CD1c-positive myeloid dendritic cell (primary cell): ENCODE data around the gene NDUFS1.
"Not testable (repeated sequence)": the region's sequence is repeated elsewhere in the genome, so short reads cannot be mapped to it uniquely, and the experiment has no call there.

ENCODE experiments used
- DNase-seq: peaks from one replicate; pipeline ENCODE4 v3.0.0-alpha.2; 2016; ENCODE audit errors: extremely low spot score

Gene NDUFS1

DNA sequence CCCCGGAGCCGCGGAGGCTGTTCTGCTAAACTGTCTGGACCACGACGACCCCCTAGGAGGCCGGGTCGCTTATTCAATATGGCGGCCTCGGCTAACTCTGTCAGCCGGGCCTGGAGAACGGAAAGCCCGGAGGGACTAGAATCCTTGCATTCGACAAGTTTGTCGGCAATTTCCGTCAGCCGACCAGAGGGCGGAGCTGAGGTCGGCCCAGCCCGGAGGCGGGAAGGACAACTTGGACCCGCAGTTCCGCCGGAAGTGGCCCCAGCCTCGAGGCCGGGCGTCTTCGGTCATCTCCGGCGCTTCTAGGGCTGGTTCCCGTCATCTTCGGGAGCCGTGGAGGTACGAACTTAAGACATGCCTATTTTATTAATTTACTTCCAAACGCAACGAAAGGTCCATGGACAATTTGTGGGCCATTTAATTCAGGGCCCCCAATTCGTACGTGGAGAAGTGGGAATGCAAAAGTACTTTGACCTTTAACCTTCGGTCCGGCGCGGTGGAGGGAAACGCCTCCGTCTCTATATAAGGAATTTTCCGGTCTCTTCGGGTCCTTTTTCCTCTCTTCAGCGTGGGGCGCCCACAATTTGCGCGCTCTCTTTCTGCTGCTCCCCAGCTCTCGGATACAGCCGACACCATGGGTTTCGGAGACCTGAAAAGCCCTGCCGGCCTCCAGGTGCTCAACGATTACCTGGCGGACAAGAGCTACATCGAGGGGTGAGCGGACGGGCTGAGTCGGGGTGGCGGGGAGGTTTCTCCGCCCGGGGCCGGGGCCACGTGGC lies at the start of gene NDUFS1, which contains the start of gene EEF1B2:
Gene NDUFS1, minus strand, starts transcription at position 99 of the 779 bp plus-strand sequence. CDS start 5,766 bp downstream, outside the sequence.
Gene EEF1B2, plus strand, starts transcription at position 550 of the 779 bp plus-strand sequence. Its CDS starts 85 bp downstream, at position 635.
- DNase-seq = peak; percentile 99

- DNase-seq = no peak
Measured at GRCh38 chr2:206208900-206209299, 49.7 kb upstream of the NDUFS1 start.

GRCh38 chr2:206207316-206207715 lies 48.1 kb upstream of the NDUFS1 start:
- DNase-seq = not testable (repeated sequence)

GRCh38 chr2:206204710-206205109 lies 45.5 kb upstream of the NDUFS1 start:
- DNase-seq = no peak

- DNase-seq = no peak
Measured at GRCh38 chr2:206203331-206203730, 44.1 kb upstream of the NDUFS1 start.

- DNase-seq = no peak
Measured at GRCh38 chr2:206202446-206202845, 43.2 kb upstream of the NDUFS1 start.

- DNase-seq = no peak
Measured at GRCh38 chr2:206201075-206201848, 42.0 kb upstream of the NDUFS1 start.

DNA sequence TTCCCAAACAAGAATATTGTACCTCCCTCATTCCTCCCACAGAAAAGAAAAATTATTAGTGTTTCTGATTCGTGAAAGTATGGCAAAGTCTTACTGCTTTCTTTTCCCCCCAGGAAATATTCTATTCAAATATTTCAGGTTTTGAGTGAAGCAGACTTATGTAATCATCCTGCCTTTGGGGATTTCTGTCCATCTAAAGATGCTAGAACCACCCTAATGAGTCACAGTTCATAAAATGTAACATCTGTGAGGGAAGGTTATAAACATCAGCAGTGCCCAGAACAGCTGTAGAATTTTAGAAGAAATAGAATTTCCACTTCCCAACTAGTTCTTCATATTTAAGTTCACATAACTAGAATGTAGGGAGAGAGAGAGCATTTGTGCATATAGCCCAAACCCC lies 39.4 kb upstream of the NDUFS1 start:
- no peak for DNase-seq

DNA sequence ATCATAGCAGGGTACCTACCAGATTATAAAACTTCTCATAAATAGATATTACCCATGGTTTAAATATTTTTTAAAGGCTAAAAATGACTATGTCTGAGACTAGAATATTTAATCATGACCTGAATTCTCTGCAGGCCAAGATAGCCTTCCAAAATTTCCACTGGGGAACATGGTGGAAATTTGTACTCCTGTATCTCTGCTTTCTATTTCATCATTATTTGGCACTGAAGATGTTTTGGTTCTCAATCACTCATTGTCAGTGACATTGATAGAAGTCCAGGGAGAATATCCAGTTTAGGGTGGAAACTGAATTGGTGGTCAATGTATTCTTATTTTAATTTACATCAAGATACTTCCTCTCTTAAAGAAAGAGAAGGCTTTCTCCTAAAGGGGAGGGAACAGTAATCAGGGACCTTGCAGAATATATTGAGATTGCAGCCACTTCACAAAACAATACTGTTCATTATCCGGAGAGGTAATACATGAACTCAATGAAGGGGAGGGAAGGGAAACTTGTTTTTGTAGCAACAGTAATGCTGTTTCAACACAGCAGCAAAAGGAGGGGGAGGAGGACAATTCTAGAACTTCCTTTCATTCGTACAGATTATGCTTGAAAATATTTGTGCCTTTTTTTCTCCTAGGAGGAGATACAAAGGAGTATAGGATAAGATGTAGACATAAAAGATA lies 34.6 kb upstream of the NDUFS1 start:
- DNase-seq = no peak

GRCh38 chr2:206192157-206192556 lies 32.9 kb upstream of the NDUFS1 start:
- no peak for DNase-seq

GRCh38 chr2:206190689-206191088 lies 31.4 kb upstream of the NDUFS1 start:
- no peak for DNase-seq

DNA sequence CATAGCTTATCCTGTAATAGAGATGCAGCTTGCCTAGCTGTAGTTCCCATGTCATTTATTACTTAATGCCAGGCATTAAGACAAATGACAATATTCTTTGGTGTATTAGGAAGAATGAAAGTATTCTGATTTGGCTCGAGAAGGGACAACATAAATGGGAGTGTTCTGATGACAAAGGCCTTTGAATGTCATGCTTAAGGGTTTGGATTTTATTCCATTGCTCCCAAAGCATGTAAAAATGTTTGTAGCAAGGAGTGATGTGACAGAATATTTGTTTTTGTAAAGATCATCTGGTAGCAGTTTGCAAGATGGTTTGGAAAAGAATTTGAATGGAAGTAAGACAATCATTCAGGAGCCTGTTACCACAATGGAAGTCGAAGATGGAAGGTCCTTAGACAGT lies 30.9 kb upstream of the NDUFS1 start:
- no peak for DNase-seq

- DNase-seq = no peak
Measured at GRCh38 chr2:206189691-206190090, 30.4 kb upstream of the NDUFS1 start.

DNA sequence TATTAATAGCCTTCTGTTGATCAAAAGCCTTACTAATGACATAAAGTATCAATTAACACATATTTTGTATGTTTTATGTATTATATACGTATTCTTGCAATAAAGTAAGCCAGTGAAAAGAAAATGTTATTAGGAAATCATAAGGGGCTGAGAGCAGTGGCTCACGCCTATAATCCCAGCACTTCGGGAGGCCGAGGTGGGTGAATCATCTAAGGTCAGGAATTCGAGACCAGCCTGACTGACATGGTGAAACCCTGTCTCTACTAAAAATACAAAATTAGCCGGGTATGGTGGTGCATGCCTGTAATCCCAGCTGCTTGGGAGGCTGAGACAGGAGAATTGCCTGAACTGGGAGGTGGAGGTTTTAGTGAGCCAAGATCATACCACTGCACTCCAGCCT lies 22.3 kb upstream of the NDUFS1 start:
- DNase-seq = not testable (repeated sequence)

GRCh38 chr2:206176901-206177300 lies 17.7 kb upstream of the NDUFS1 start:
- DNase-seq = no peak

- DNase-seq = no peak
Measured at GRCh38 chr2:206176121-206176520, 16.9 kb upstream of the NDUFS1 start.

GRCh38 chr2:206173147-206173546 lies 13.9 kb upstream of the NDUFS1 start:
- DNase-seq = no peak

DNA sequence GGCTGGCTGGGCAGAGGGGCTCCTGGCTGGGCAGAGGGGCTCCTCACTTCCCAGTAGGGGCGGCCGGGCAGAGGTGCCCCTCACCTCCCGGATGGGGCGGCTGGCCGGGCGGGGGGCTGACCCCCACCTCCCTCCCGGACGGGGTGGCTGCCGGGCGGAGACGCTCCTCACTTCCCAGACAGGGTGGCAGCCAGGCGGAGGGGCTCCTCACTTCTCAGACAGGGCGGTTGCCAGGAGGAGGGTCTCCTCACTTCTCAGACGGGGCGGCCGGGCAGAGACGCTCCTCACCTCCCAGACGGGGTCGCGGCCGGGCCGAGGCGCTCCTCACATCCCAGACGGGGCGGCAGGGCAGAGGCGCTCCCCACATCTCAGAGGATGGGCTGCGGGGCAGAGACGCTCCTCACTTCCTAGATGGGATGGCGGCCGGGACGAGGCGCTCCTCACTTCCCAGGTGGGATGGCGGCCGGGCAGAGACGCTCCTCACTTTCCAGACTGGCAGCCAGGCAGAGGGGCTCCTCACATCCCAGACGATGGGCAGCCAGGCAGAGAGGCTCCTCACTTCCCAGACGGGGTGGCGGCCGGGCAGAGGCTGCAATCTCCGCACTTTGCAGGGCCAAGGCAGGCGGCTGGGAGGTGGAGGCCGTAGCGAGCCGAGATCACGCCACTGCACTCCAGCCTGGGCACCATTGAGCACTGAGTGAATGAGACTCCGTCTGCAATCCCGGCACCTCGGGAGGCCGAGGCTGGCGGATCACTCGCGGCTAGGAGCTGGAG lies 12.6 kb upstream of the NDUFS1 start:
- not testable (repeated sequence) for DNase-seq

- not testable (repeated sequence) for DNase-seq
Measured at GRCh38 chr2:206168230-206168629, 9.0 kb upstream of the NDUFS1 start.

GRCh38 chr2:206164261-206164862 lies 5.1 kb upstream of the NDUFS1 start:
- peak; percentile 54 for DNase-seq

DNA sequence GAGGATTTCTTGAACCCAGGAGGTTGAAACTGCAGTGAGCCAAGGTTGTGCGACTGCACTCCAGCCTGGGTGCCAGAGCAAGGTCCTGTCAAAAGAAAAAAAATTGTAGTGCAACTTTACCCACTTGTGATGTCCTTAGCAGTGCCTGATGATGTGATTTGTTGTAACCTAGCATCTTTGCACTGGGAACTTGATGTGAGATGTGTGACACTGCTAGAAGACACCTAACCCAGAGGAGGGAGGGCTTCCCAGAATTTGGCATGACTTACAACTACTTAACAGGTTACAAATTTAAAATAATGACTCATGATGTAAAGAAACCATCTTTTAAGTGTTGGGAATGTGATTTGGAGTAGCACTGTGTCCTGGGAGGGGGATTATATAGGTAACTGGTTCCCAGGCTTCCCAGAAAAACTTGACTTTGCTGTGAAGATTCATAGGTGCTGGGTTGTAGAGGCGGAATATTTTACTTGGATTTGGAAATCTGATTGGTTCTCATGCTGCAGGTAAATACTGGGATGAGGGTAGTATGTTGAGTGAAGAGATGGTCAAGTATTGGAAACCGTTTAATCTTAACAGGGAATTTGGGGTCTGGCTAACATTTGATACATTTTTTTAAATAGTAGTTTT lies 4.1 kb upstream of the NDUFS1 start:
- DNase-seq = no peak
